ENCODE results near the gene SOWAHA.

The SOWAHA gene

DNA sequence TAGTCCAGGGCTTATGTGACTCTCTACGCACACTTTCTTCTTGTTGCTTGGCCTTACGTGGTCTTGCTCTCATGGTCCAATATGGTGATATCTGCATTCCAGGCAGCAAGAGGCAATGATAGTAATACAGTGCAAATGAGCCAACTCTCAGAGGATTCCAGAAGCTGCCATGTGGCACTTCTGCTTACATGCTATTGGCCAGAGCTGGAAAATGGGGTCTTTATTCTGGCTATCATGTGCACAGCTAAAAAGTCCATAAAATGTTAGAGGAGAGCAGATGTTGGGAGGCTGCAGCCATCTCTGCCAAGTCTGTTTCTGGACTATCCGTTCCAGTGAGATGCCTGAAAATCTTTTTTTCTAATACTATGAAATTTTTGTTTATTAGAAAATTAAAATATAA lies 33.1 kb upstream of the SOWAHA start:
- Histone ChIP-seq H3K4me3 (ENCODE audit: low read depth, low read length) (no peak overlapping the region), H3K9me3 (ENCODE audit: control insufficient read depth, insufficient read depth, low read length) (no peaks in the 10 kb centered on the region), H3K4me1 (ENCODE audit: control insufficient read depth, insufficient read depth, low read length) (no peaks in the 10 kb centered on the region), H3K9ac (ENCODE audit: low read depth, low read length) (no peak overlapping the region), H3K36me3 (ENCODE audit: control insufficient read depth, insufficient read depth, low read length) (no peaks in the 10 kb centered on the region), H3K27me3 (ENCODE audit: control insufficient read depth, insufficient read depth, low read length) (peaks cover 55% of the 10 kb centered on the region)

- Histone ChIP-seq H3K27me3 (ENCODE audit: control insufficient read depth, insufficient read depth, low read length) (peaks cover 50% of the 10 kb centered on the region), H3K9ac (ENCODE audit: low read depth, low read length) (no peak overlapping the region)
Observed at GRCh38 chr5:132780577-132780976, 32.5 kb upstream of the SOWAHA start.

DNA sequence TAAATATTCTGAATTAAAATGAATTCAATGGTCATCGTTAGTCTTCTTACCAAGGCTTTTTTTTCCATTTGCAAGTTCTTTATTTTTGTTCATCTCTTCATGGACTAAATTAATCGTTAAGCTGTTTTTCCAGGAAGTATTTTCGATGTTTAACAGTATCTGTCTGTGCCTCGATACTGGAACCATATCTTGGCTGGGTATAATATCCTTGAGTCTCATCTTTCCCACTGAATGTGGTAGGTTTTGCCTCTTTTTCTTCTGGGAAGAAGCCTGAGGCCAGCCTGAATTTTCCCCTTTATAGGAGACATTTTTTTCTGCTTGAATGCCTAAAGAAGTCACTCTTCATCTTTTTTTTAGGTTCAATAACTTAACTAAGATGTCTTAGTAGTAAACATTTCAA lies 32.1 kb upstream of the SOWAHA start:
- Histone ChIP-seq H3K9ac (ENCODE audit: low read depth, low read length) (no peak overlapping the region), H3K4me3 (ENCODE audit: low read depth, low read length) (no peak overlapping the region), H3K36me3 (ENCODE audit: control insufficient read depth, insufficient read depth, low read length) (no peaks in the 10 kb centered on the region), H3K9me3 (ENCODE audit: control insufficient read depth, insufficient read depth, low read length) (no peaks in the 10 kb centered on the region), H3K27me3 (ENCODE audit: control insufficient read depth, insufficient read depth, low read length) (peaks cover 46% of the 10 kb centered on the region), H3K4me1 (ENCODE audit: control insufficient read depth, insufficient read depth, low read length) (no peaks in the 10 kb centered on the region)

More at GRCh38 chr5:132780577-132780976, 32.5 kb upstream of the SOWAHA start:
- Histone ChIP-seq H3K9me3 (ENCODE audit: control insufficient read depth, insufficient read depth, low read length) (no peaks in the 10 kb centered on the region), H3K4me1 (ENCODE audit: control insufficient read depth, insufficient read depth, low read length) (no peaks in the 10 kb centered on the region), H3K4me3 (ENCODE audit: low read depth, low read length) (no peak overlapping the region), H3K36me3 (ENCODE audit: control insufficient read depth, insufficient read depth, low read length) (no peaks in the 10 kb centered on the region)

DNA sequence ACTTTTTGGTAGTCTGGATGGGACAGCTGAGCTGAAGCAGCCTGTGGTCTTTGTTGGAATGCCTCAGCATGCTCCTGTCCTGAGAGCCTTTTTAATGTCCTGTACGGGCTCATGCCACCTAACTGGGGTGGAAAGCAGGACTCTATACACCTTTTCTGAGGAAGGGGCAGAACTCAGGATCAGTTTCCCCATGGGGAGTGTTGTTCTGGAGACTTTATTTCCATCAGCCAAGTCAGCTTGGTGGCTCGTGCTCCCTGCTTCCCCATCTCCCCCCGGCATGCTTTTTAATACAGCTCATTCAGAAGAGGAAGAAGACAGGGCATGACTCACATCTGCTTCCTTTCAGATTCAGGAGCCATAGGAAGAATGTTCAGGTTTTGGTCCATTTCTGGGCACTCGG lies 31.0 kb upstream of the SOWAHA start:
- no peaks in the 10 kb centered on the region for H3K4me1 ChIP-seq (ENCODE audit: control insufficient read depth, insufficient read depth, low read length)
- no peaks in the 10 kb centered on the region for H3K36me3 ChIP-seq (ENCODE audit: control insufficient read depth, insufficient read depth, low read length)
- no peak overlapping the region for H3K4me3 ChIP-seq (ENCODE audit: low read depth, low read length)
- H3K9me3 ChIP-seq (ENCODE audit: control insufficient read depth, insufficient read depth, low read length) = no peaks in the 10 kb centered on the region
- peaks cover 43% of the 10 kb centered on the region for H3K27me3 ChIP-seq (ENCODE audit: control insufficient read depth, insufficient read depth, low read length)
- no peak overlapping the region for H3K9ac ChIP-seq (ENCODE audit: low read depth, low read length)

DNA sequence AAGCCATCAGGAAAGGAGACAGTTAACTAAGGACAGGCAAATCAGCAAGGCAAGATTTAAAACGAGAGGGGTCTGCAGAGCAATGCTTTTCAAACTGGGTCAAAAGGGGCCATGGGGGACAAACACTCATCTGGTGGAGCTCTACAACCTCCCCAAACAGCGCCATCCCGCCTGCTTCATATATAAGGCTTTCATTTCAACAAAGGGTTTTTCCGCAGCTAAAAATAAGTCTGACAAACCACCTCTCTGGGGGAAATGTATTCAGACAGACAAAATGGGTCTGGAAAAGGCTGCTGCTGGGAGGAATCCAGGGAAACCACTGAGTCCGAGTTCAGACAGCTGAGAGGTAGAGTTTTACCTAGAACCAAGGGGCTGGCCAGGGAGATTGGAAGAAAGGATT lies 27.7 kb upstream of the SOWAHA start:
- H3K36me3 ChIP-seq (ENCODE audit: control insufficient read depth, insufficient read depth, low read length) = no peaks in the 10 kb centered on the region
- H3K9me3 ChIP-seq (ENCODE audit: control insufficient read depth, insufficient read depth, low read length) = no peaks in the 10 kb centered on the region
- no peak overlapping the region for H3K9ac ChIP-seq (ENCODE audit: low read depth, low read length)
- no peaks in the 10 kb centered on the region for H3K4me1 ChIP-seq (ENCODE audit: control insufficient read depth, insufficient read depth, low read length)
- H3K4me3 ChIP-seq (ENCODE audit: low read depth, low read length) = no peak overlapping the region
- peaks cover 14% of the 10 kb centered on the region for H3K27me3 ChIP-seq (ENCODE audit: control insufficient read depth, insufficient read depth, low read length)

GRCh38 chr5:132785864-132786263 lies 27.2 kb upstream of the SOWAHA start:
- peaks cover 11% of the 10 kb centered on the region for H3K27me3 ChIP-seq (ENCODE audit: control insufficient read depth, insufficient read depth, low read length)
- no peaks in the 10 kb centered on the region for H3K4me1 ChIP-seq (ENCODE audit: control insufficient read depth, insufficient read depth, low read length)
- H3K4me3 ChIP-seq (ENCODE audit: low read depth, low read length) = no peak overlapping the region
- no peaks in the 10 kb centered on the region for H3K9me3 ChIP-seq (ENCODE audit: control insufficient read depth, insufficient read depth, low read length)
- no peaks in the 10 kb centered on the region for H3K36me3 ChIP-seq (ENCODE audit: control insufficient read depth, insufficient read depth, low read length)
- no peak overlapping the region for H3K9ac ChIP-seq (ENCODE audit: low read depth, low read length)

DNA sequence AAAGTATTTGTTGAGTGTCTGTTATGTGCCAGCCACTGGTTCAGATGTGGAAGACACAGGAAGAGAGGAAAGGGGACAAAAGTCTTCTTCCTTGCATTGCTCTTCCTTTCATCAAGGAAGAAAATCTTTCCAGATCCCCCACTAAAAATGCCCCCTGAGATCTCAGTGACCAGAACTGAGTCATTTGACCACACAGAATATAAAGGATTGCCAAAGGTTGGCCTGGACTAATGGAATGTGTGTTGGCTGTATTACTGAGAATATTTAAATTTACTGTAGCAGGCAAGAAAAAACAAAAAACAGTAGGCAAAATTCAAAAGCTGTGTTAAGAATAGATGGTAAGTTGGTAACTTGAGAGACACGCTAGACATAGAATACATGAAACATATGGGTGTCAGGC lies 26.0 kb upstream of the SOWAHA start:
- Histone ChIP-seq H3K9ac (ENCODE audit: low read depth, low read length) (no peak overlapping the region), H3K4me1 (ENCODE audit: control insufficient read depth, insufficient read depth, low read length) (no peaks in the 10 kb centered on the region), H3K9me3 (ENCODE audit: control insufficient read depth, insufficient read depth, low read length) (no peaks in the 10 kb centered on the region), H3K27me3 (ENCODE audit: control insufficient read depth, insufficient read depth, low read length) (peaks cover 2% of the 10 kb centered on the region), H3K4me3 (ENCODE audit: low read depth, low read length) (no peak overlapping the region), H3K36me3 (ENCODE audit: control insufficient read depth, insufficient read depth, low read length) (no peaks in the 10 kb centered on the region)

GRCh38 chr5:132788508-132788907 lies 24.6 kb upstream of the SOWAHA start:
- H3K9me3 ChIP-seq (ENCODE audit: control insufficient read depth, insufficient read depth, low read length) = no peaks in the 10 kb centered on the region
- H3K27me3 ChIP-seq (ENCODE audit: control insufficient read depth, insufficient read depth, low read length) = no peaks in the 10 kb centered on the region
- no peak overlapping the region for H3K4me3 ChIP-seq (ENCODE audit: low read depth, low read length)
- H3K36me3 ChIP-seq (ENCODE audit: control insufficient read depth, insufficient read depth, low read length) = no peaks in the 10 kb centered on the region
- no peak overlapping the region for H3K9ac ChIP-seq (ENCODE audit: low read depth, low read length)
- no peaks in the 10 kb centered on the region for H3K4me1 ChIP-seq (ENCODE audit: control insufficient read depth, insufficient read depth, low read length)

GRCh38 chr5:132788990-132789886 lies 23.9 kb upstream of the SOWAHA start:
- no peaks in the 10 kb centered on the region for H3K4me1 ChIP-seq (ENCODE audit: control insufficient read depth, insufficient read depth, low read length)

GRCh38 chr5:132790201-132790865 lies 22.8 kb upstream of the SOWAHA start:
- H3K4me1 ChIP-seq (ENCODE audit: control insufficient read depth, insufficient read depth, low read length) = no peaks in the 10 kb centered on the region
- no peak overlapping the region for H3K4me3 ChIP-seq (ENCODE audit: low read depth, low read length)
- H3K9me3 ChIP-seq (ENCODE audit: control insufficient read depth, insufficient read depth, low read length) = no peaks in the 10 kb centered on the region
- H3K27me3 ChIP-seq (ENCODE audit: control insufficient read depth, insufficient read depth, low read length) = no peaks in the 10 kb centered on the region
- H3K9ac ChIP-seq (ENCODE audit: low read depth, low read length) = no peak overlapping the region
- H3K36me3 ChIP-seq (ENCODE audit: control insufficient read depth, insufficient read depth, low read length) = no peaks in the 10 kb centered on the region

More at GRCh38 chr5:132788990-132789886, 23.9 kb upstream of the SOWAHA start:
- H3K9ac ChIP-seq (ENCODE audit: low read depth, low read length) = no peak overlapping the region
- no peak overlapping the region for H3K4me3 ChIP-seq (ENCODE audit: low read depth, low read length)
- no peaks in the 10 kb centered on the region for H3K36me3 ChIP-seq (ENCODE audit: control insufficient read depth, insufficient read depth, low read length)
- no peaks in the 10 kb centered on the region for H3K27me3 ChIP-seq (ENCODE audit: control insufficient read depth, insufficient read depth, low read length)
- H3K9me3 ChIP-seq (ENCODE audit: control insufficient read depth, insufficient read depth, low read length) = no peaks in the 10 kb centered on the region

DNA sequence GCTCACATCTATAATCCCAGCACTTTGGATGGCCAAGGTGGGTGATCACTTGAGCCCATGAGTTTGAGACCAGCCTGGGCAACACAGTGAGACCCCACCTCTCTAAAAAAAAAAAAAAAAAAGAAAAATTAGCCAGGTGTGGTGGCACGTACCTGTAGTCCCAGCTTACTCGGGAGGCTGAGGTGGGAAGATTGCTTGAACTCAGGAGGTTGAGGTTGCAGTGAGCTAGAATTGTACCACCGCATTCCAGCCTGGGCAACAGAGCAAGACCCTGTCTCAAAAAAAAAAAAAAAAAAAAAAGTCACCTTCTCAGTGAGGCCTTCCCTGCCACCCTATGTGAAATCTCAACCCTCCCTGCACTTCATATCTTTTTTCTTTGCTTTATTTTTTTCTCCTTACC lies 22.1 kb upstream of the SOWAHA start:
- Histone ChIP-seq H3K9ac (ENCODE audit: low read depth, low read length) (no peak overlapping the region), H3K27me3 (ENCODE audit: control insufficient read depth, insufficient read depth, low read length) (no peaks in the 10 kb centered on the region), H3K9me3 (ENCODE audit: control insufficient read depth, insufficient read depth, low read length) (no peaks in the 10 kb centered on the region), H3K4me3 (ENCODE audit: low read depth, low read length) (no peak overlapping the region), H3K4me1 (ENCODE audit: control insufficient read depth, insufficient read depth, low read length) (no peaks in the 10 kb centered on the region), H3K36me3 (ENCODE audit: control insufficient read depth, insufficient read depth, low read length) (no peaks in the 10 kb centered on the region)

DNA sequence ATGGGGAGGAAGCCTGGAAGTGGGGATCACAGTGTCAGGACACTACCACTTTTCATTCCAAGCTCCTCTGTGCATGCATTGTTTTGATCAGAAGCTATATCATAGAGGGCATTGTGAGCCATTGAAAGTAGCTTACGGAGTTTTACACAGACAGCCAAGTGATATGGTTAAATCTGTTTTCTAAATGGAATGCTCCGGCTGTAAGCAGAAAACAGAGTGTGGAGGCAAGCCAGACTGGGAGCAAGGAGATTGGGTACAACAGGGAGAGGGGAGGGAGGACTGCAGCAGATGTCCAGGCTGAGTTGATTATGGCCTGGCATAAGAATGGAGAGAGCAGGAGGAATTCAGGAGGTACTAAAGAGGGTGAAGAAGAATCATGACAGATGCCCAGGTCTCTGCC lies 15.5 kb upstream of the SOWAHA start:
- no peak overlapping the region for H3K9ac ChIP-seq (ENCODE audit: low read depth, low read length)
- no peak overlapping the region for H3K4me3 ChIP-seq (ENCODE audit: low read depth, low read length)
- H3K4me1 ChIP-seq (ENCODE audit: control insufficient read depth, insufficient read depth, low read length) = no peaks in the 10 kb centered on the region
- H3K27me3 ChIP-seq (ENCODE audit: control insufficient read depth, insufficient read depth, low read length) = peaks cover 3% of the 10 kb centered on the region
- H3K9me3 ChIP-seq (ENCODE audit: control insufficient read depth, insufficient read depth, low read length) = no peaks in the 10 kb centered on the region
- no peaks in the 10 kb centered on the region for H3K36me3 ChIP-seq (ENCODE audit: control insufficient read depth, insufficient read depth, low read length)

All from iPS-15b (cell line).